AG09309 (cell line): ENCODE data around the gene ZNF394.

Experiments
- DNase-seq: peaks from one replicate; pipeline ENCODE4 v3.0.0-alpha.2; 2010; ENCODE audit warnings: low read depth
- H3K4me3 ChIP-seq: 2 replicates; pipeline ENCODE4 v1.5.1; 2011; ENCODE audit warnings: mild to moderate bottlenecking, low read depth, low read length, moderate library complexity; ENCODE audit not compliant: control insufficient read depth
- CTCF ChIP-seq: IDR thresholded peaks from 2 replicates; pipeline ENCODE4 v1.5.1; 2011; ENCODE audit warnings: mild to moderate bottlenecking, low read depth, low read length, inconsistent platforms; ENCODE audit not compliant: insufficient read depth, control insufficient read depth; ENCODE audit errors: missing control alignments

The ZNF394 gene

DNA sequence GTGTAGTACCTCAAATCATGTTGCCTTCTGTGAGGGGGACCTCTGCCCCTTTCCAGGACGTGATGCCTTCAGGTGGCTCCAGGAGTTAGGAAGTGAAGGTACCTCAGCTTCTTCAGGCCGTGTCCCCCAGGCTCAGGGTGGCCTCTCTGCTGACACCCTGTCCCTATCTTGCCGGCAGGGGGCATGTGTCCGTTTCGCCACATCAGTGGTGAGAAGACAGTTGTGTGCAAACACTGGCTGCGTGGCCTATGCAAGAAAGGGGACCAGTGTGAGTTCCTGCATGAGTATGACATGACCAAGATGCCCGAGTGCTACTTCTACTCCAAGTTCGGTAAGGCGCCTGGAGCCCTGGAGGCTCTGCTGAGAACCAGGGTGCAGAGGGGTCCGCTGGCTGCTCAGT lies 52.1 kb downstream of the ZNF394 start:
- H3K4me3 ChIP-seq = no peak overlapping the region
- TF ChIP-seq CTCF = no peak
- DNase-seq = no peak

DNA sequence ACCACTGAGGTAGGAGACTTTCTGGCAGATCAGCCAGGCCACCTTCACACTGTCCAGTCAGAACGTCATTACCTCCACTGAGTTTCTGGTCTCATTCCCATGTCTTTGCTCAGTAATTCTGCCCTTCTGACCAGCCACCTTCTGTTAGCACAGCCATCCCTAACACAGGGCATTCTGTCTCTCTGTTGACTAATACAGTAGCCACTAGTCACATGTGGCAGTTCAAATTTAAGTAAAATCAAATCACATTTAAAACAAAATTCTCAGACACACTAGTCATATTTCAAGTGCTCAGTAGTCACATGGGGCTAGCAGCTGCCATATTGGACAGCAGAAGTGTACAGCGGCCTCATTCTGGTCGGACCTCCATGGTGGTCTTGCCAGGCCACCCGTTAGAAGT lies 54.0 kb downstream of the ZNF394 start:
- no peak for TF ChIP-seq CTCF
- no peak for DNase-seq
- H3K4me3 ChIP-seq = no peak overlapping the region
